HG03066 (cell line): ENCODE results near the gene ZCCHC2.

Experiments used
- ATAC-seq: cut with Tn5 transposase; IDR thresholded peaks from one replicate; pipeline ENCODE4 v1.9.1; 2021; ENCODE audit warnings: low read depth; ENCODE audit not compliant: unreplicated experiment

ZCCHC2 gene

GRCh38 chr18:62522504-62523254, at the start of gene ZCCHC2:
Gene ZCCHC2, plus strand, starts transcription at chr18:62523025. Its CDS starts 400 bp downstream, at chr18:62523425.
- ATAC-seq: peak; percentile 57

DNA sequence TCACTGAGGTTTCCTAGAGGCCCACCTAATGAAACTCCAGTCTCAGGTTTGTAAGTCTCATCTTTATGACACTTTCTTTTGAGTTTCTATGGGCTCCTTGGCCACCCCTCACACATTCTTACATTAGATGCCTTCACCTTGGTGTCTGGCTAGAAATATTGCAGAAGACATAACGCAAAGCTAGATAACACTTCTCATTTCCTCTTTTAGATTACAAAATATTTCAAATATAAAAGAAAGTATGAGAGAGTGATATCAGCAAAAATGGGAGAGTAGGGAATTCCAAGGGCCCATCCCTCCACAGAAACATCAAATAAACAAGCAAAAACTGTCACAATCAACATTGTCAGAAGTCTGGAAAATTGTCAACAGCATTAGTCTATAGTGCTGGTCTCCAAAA, 43.3 kb upstream of the ZCCHC2 start:
- no peak for ATAC-seq

DNA sequence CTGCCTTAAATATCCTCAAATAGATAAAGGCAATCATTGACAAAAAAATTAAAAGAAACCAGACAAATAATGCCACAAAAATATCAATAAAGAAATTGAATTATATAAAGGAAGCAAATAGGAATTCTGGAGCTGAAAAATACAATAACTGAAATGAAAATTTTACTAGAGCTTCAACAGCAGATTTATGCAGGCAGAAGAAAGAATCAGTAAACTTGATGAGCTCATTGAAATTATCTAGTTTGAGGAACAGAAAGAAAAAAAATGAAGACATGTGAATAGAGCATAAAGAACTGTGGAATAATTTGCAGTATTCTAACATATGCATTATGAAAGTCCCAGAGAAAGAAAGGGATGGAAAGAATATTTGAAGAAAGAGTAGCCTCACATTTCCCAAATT, 41.9 kb upstream of the ZCCHC2 start:
- no peak for ATAC-seq

- no peak for ATAC-seq
Measured at GRCh38 chr18:62484941-62485340, 37.9 kb upstream of the ZCCHC2 start.

- ATAC-seq: no peak
Measured at GRCh38 chr18:62485684-62486083, 37.1 kb upstream of the ZCCHC2 start.

DNA sequence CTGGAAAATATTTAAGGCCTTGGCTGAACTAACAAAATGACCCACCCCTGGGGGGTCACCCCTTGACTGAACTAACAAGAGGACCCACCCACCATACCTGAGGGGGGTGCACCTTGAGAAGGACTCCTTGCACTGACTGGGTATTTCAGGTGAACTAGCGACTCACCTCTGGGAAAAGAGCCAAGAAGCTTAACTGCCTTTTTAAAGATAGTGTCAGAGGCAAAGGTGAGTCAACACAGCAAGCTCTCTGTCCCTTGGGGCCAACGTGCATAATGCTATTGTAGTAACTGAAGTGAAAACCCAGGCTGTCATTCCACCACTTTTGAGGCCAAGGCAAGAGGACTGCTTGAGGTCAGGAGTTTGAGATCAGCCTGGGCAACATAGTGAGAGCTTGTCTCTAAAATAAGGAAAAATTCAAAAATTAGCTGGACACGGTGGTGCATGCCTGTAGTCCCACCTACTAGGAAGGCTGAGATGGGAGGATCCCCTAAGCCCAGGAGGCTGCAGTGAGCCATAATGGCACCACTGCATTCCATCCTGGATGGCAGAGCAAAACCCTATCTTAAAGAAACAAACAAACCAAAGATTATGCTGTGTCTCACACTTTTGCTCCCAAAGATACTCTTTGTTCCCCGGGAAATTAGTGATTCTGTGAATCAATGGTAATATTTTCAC, 36.4 kb upstream of the ZCCHC2 start:
- ATAC-seq: no peak

- ATAC-seq: no peak
Measured at GRCh38 chr18:62487161-62487560, 35.7 kb upstream of the ZCCHC2 start.

- ATAC-seq: no peak
Measured at GRCh38 chr18:62490967-62491695, 31.7 kb upstream of the ZCCHC2 start.

- ATAC-seq: no peak
Measured at GRCh38 chr18:62493033-62493862, 29.6 kb upstream of the ZCCHC2 start.

DNA sequence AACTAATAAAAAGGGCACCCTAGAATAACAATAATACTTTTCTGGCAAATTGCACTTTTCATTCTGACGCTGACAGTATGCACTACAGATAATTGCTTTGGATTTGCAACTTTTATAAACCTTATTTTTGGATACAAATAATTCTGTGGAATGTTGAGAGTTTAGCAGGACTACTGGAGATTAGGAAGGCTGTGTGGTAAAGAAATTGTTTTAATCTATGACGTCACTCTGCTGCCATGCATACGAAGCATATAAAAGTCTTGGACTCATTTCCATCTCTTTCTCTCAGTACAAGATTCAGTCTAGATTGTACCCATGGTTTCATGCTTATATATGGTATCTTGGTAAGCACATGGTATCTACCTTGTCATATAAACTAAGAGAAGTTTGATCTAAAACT, 28.1 kb upstream of the ZCCHC2 start:
- ATAC-seq: no peak

DNA sequence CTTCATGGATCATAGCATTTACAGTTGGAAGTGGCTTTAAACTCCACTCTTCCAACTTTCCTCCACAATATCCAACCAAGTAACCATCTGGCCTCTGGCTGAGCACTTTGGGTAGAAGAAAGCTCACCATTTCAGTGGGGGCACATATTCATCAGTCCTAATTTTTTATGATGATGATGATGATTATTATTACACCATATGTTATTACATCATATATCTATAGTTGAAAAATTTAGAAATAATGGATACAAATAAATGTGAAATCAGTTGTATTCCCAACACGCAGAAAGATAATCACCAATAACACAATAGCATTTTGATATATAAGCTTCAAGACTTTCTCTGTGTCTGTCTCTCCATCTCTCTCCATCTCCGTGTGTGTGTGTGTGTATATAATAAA, 26.6 kb upstream of the ZCCHC2 start:
- ATAC-seq: no peak

- no peak for ATAC-seq
Measured at GRCh38 chr18:62497190-62497772, 25.5 kb upstream of the ZCCHC2 start.

DNA sequence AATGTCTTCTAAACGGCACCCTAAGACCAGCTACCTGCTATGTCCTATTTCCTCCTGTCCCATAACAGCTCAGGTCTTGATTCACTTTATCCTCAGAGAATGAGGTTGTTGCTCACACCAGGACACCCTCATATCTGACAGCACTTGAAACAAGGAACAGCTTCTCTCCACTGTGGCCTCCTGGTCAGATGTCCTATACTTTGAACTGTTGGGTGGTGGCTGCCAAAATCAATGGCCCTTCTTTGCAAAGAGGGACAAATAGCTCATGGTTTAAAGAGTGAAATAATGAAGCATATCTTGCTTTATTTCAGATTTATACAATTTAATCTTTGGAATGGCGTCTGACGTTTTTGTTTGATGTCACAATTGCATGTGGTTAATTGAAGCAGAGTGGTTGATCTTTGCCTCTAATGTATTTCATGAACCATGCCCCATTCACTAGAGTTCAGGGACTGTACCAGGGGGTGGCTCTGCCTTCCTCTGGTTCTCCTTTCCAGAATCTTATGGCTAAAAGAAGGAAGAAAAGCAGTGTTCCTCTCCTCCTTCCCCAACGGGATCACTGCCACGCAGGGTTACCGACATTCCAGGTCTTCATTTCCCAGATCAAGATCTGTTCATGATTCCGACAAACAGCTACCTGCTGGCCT, 24.1 kb upstream of the ZCCHC2 start:
- no peak for ATAC-seq

DNA sequence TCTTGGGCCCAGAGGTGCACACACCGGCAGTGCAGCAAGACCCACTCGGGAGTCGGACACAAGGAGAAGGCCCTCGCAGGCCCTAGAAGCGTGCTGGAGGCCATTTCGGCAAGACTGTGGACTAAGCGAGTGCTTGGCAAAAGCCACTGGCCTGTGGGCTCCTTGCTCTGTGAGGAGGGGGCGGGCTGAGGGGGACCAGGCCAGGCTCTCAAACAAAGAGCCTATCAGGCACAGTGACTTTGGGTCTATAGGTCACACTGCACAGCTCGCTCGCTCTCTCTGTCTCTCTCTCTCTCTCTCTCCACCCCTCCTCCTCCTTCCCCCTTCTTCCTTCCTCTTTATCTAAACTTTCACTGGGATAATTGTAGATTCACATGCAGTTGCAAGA, 23.6 kb upstream of the ZCCHC2 start:
- ATAC-seq: no peak

DNA sequence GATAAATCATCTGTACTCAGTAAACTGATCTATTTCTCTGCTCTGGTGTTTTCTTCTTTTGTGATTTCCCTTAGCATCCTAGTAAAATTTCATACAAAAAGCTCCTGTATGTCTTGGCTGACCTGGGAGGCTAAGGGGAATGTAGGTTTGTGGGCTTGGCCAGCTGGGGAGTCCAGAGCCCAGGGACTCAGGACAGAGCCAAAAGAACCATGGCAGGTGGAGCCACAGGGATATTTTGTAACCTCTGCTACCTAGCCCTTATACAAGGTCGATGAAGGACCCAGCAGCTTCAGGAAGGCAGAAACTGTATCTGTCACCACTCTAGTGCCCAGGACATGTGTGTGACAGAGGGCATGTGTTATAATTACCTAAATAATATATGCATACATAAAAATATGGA, 22.7 kb upstream of the ZCCHC2 start:
- ATAC-seq: no peak

GRCh38 chr18:62500966-62501591, 21.7 kb upstream of the ZCCHC2 start:
- ATAC-seq: no peak

DNA sequence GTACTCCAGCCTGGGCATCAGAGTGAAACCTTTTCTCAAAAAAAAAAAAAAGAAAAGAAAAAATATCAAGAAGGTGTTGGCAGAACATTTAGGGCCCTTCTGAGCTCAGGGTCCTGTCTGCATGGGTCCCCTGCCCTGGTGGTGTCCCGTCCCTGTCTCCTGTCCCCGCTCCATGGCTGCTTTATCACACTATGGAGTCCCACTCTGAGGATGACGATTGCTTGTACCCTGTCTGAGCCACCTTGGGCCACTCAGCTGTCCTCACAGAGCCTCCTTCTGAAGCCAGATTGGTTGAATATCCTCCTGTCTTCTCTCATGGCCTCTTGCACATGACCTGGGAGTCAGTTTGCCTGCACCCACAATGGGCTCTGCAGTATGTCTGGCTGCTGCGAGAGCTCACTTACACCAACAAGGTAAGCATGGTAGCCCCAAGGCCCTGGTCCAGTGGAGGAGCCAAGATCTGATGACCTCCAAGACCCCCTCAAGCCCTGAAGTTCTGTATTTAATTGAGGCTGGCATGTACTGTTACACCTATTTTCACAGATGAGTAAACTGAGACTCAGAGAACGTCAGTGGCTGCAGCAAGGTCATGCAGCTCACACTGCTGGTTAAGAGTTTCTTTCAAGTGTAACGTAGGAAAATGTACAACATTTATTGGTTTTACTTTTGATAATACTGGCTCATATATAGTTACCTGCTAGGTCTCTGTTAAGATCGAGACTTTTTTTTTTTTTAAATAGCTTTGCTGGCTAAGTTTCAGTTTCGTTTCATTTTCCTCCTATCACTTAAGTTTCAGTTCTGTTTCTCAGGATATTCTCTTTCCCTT, 16.9 kb upstream of the ZCCHC2 start:
- ATAC-seq: peak; percentile 90

GRCh38 chr18:62506495-62507143, 16.2 kb upstream of the ZCCHC2 start:
- peak; percentile 2 for ATAC-seq
